Type B pancreatic cell (in vitro differentiated cells): ENCODE data around the gene JMJD7. TPM values are rescaled to one million over a fixed set of nuclear protein-coding genes. Genes with fewer than 3 reads are reported as not detected.

Source experiments
- DNase-seq: peaks from one replicate; pipeline ENCODE4 v3.0.0; 2021; ENCODE audit warnings: mixed read lengths; ENCODE audit not compliant: unreplicated experiment; ENCODE audit errors: extremely low spot score
- H3K27ac Mint-ChIP-seq: 2 replicates; pipeline ENCODE4 v1.8.0; 2021; ENCODE audit warnings: mild to moderate bottlenecking, mixed read lengths
- H3K27me3 Mint-ChIP-seq: 2 replicates; pipeline ENCODE4 v1.8.0; 2021; ENCODE audit warnings: mixed read lengths
- H3K36me3 Mint-ChIP-seq: 2 replicates; pipeline ENCODE4 v1.8.0; 2021; ENCODE audit warnings: mixed read lengths
- H3K4me1 Mint-ChIP-seq: one replicate; pipeline ENCODE4 v1.8.0; 2021; ENCODE audit warnings: mixed read lengths; ENCODE audit not compliant: unreplicated experiment
- H3K4me3 Mint-ChIP-seq: 2 replicates; pipeline ENCODE4 v1.8.0; 2021; ENCODE audit warnings: mild to moderate bottlenecking, mixed read lengths
- H3K9me3 Mint-ChIP-seq: 2 replicates; pipeline ENCODE4 v1.8.0; 2021; ENCODE audit warnings: mixed read lengths
- CTCF ChIP-seq: fragments of 200-600 bp; sonication (generic); conservative IDR thresholded peaks from 2 replicates; pipeline ENCODE4 v1.5.0; 2021; ENCODE audit warnings: antibody characterized with exemption, mild to moderate bottlenecking
- long read RNA-seq: library from polyadenylated mRNA; unstranded; transcript quantifications from one replicate; pipeline ENCODE4 v2.0.0, GENCODE V29; 2020
- total RNA-seq: library from RNA; stranded (reverse); gene quantifications from 2 replicates; pipeline ENCODE4 v1.2.1, GENCODE V29; 2021; ENCODE audit warnings: low replicate concordance

Gene JMJD7
- total RNA-seq: 29.0 and 51.7 TPM in 2 replicates
- long read RNA-seq, transcript JMJD7-201 (8 exons, 1,416 nt): major isoform, 18 of 31 reads
- long read RNA-seq, partial matches to known transcripts: 9 of 31 reads
- long read RNA-seq, other reads (novel, unspliced or antisense): 2 of 31 reads

GRCh38 chr15:41827880-41828806 is at the start of gene JMJD7:
Gene JMJD7, plus strand, starts transcription at chr15:41828092. Its CDS starts 33 bp downstream, at chr15:41828125.
- Mint-ChIP-seq H3K4me1 (peaks cover 13% of the 10 kb centered on the region), H3K27ac (peak within 1 kb of the TSS; percentile 87), H3K4me3 (peak within 1 kb of the TSS; percentile 91), H3K36me3 (peaks cover 7% of the 10 kb centered on the region), H3K9me3 (no peaks in the 10 kb centered on the region), H3K27me3 (no peaks in the 10 kb centered on the region)
- no peak for TF ChIP-seq CTCF
- DNase-seq: peak; percentile 96

- Mint-ChIP-seq H3K36me3 (peaks cover 3% of the 10 kb centered on the region), H3K9me3 (no peaks in the 10 kb centered on the region), H3K27ac (no peak overlapping the region), H3K4me1 (peaks cover 55% of the 10 kb centered on the region), H3K4me3 (no peak overlapping the region), H3K27me3 (no peaks in the 10 kb centered on the region)
- no peak for DNase-seq
- TF ChIP-seq CTCF: no peak
These were observed 49.4 kb upstream of the JMJD7 start for GRCh38 chr15:41778521-41778920.

DNA sequence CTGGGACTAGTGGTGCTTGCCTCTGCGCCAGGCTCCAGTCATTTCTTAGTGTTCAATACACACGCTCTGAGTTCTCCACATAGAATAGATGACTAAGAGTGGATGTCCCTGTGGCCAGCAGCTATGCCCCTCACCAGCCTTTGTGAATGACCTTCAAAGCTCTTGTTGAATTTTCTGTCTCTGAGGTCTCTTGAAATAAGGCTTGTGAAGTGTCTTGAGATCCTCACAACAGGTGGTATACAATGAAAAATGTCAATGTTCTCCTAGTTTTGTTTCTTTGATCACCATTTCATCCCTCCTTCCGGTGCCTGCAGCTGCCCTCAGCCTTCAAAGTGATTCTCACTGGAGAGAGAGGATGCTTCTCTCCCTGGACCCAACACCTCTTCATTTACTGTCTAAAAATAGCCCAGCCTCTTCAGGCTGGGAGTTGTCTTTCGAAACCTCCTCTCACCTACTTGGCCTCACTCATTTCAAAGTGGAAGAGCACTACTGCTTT is 48.2 kb upstream of the JMJD7 start:
- Mint-ChIP-seq H3K9me3 (no peaks in the 10 kb centered on the region), H3K36me3 (peaks cover 7% of the 10 kb centered on the region), H3K27ac (peak overlapping the region; percentile 23), H3K4me1 (peaks cover 52% of the 10 kb centered on the region), H3K4me3 (peak overlapping the region; percentile 15), H3K27me3 (no peaks in the 10 kb centered on the region)
- DNase-seq: no peak
- TF ChIP-seq CTCF: no peak

DNA sequence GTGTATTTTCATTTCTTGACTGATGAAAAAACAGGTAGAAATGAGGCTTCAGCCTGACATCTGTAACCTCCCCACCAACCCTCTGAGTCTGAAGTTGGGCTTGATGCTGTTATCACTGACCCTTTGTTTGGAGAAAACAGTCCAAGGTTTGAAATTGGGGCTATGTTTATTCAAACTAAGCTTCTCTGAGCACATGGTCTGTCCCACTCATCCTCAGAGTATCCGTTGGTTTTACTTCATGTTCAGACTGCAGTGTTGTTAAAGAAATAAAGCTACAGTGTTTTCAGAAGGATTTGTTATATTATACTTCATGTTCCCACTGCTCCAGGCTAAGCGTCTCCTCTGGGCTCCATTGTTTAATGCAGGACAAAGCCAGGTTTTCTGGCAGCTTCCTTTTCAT is 47.6 kb upstream of the JMJD7 start:
- no peak for TF ChIP-seq CTCF
- Mint-ChIP-seq H3K27me3 (no peaks in the 10 kb centered on the region), H3K36me3 (peaks cover 7% of the 10 kb centered on the region), H3K4me3 (no peak overlapping the region), H3K27ac (peak overlapping the region; percentile 23), H3K4me1 (peaks cover 47% of the 10 kb centered on the region), H3K9me3 (no peaks in the 10 kb centered on the region)
- no peak for DNase-seq

GRCh38 chr15:41780727-41781126 is 47.2 kb upstream of the JMJD7 start:
- Mint-ChIP-seq H3K4me3 (no peak overlapping the region), H3K27me3 (no peaks in the 10 kb centered on the region), H3K27ac (no peak overlapping the region), H3K9me3 (no peaks in the 10 kb centered on the region), H3K4me1 (peaks cover 43% of the 10 kb centered on the region), H3K36me3 (peaks cover 8% of the 10 kb centered on the region)
- no peak for DNase-seq
- TF ChIP-seq CTCF: no peak
